Thoracic aorta (tissue), 2 donors: ENCODE measurements around the gene KRTAP9-2. TPM values are rescaled to one million over a fixed set of nuclear protein-coding genes. Genes with fewer than 3 reads are reported as not detected.
A peak's percentile ranks its signal among the peaks of the same experiment; 100 is the strongest.
"Not testable (repeated sequence)": the region's sequence is repeated elsewhere in the genome, so short reads cannot be mapped to it uniquely, and the experiment has no call there.

Experiments used
- ATAC-seq: fragments of 150-250 bp; one replicate; pipeline ENCODE4 v1.8.0; 2017; ENCODE audit warnings: low read depth; ENCODE audit not compliant: insufficient number of reproducible peaks, low FRiP score
- DNase-seq: peaks from one replicate; pipeline ENCODE4 v3.0.0-alpha.2; 2020; ENCODE audit warnings: low spot score
- H3K27ac ChIP-seq, 2 donors: fragments of 200-600 bp; sonication (generic); 1 replicate in 1 of 2; 2 replicates in 1 of 2; pipeline ENCODE4 v1.5.1; 2016; ENCODE audit warnings: mild to moderate bottlenecking in 2 of 2, moderate library complexity in 2 of 2
- H3K27me3 ChIP-seq: fragments of 200-600 bp; sonication (generic); replicated peaks from 2 replicates; pipeline ENCODE4 v1.6.0; 2016; ENCODE audit warnings: mild to moderate bottlenecking; ENCODE audit not compliant: insufficient read depth
- H3K36me3 ChIP-seq: fragments of 200-600 bp; sonication (generic); one replicate; pipeline ENCODE4 v1.5.1; 2016
- H3K4me1 ChIP-seq, 2 donors: fragments of 200-600 bp; sonication (generic); 1 replicate in 1 of 2; 2 replicates in 1 of 2; pipeline versions ENCODE4 v1.5.1 to v1.6.0; 2016; ENCODE audit warnings: low read depth in 2 of 2, mild to moderate bottlenecking in 1 of 2; ENCODE audit not compliant: control insufficient read depth in 1 of 2
- H3K4me3 ChIP-seq: fragments of 200-600 bp; sonication (generic); 2 replicates; pipeline ENCODE4 v1.5.1; 2016; ENCODE audit warnings: mild to moderate bottlenecking
- H3K9me3 ChIP-seq: fragments of 200-600 bp; sonication (generic); 2 replicates; pipeline ENCODE4 v1.5.1; 2016
- total RNA-seq, 2 donors: library from RNA; depleted of rRNA; stranded (reverse); fragments of >200 nt; gene quantifications; one replicate each; pipeline versions ENCODE4 v1.1.0 to v1.2.3, GENCODE V29; 2016
- TF ChIP-seq, protein P1 (sequence below): fragments of 200-600 bp; sonication (generic); IDR thresholded peaks from one replicate; pipeline ENCODE4 v1.5.1; 2019; ENCODE audit warnings: antibody characterized with exemption

KRTAP9-2 gene, protein sequence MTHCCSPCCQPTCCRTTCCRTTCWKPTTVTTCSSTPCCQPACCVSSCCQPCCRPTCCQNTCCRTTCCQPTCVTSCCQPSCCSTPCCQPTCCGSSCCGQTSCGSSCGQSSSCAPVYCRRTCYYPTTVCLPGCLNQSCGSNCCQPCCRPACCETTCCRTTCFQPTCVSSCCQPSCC
- not detected for total RNA-seq

- DNase-seq, H3K27me3 ChIP-seq, H3K27ac ChIP-seq, H3K4me3 ChIP-seq, ATAC-seq, H3K9me3 ChIP-seq, H3K4me1 ChIP-seq, H3K36me3 ChIP-seq: not testable (repeated sequence)
These were observed at the start of gene KRTAP9-2 for GRCh38 chr17:41226598-41227095. TSS of gene KRTAP9-2 (plus strand) at chr17:41226648. CDS start at chr17:41226655, 7 bp downstream.

DNA sequence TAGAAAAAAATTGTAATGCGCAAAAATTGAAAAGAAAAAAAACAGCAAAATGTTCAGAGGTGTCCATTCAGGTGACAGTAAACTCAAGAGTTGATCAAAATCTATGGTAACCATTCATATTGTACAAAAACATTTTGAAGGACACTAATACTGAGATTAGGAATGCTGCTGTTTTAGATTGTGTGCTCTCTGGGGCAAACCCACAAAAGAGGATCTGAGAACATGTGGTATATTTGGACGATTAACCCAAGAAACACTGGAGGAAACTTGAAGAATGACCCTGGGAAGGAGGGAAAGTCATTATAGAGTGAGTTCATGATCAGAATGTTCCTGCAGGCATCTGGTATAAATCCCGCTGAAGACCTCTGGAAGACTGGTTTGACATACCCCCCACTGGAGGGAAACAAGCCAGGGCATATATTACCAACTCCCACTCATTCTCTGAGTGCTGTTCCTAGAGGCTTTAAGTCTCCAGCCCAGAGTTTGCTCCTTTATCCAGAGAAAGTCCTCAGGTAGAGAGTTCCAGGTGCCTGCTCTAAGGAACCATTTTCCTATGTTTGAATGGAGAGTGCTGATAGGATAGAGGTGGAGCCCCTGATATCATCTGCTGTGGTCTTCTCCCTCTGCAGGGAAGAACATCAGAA is 49.6 kb upstream of the KRTAP9-2 start:
- peaks cover 0 to 14% of the 10 kb centered on the region in 2 donors for H3K4me1 ChIP-seq
- no peak for ATAC-seq
- H3K9me3 ChIP-seq, result no peaks in the 10 kb centered on the region
- no peak for DNase-seq
- no peak overlapping the region for H3K4me3 ChIP-seq
- no peaks in the 10 kb centered on the region for H3K27me3 ChIP-seq
- TF ChIP-seq, protein P1, sequence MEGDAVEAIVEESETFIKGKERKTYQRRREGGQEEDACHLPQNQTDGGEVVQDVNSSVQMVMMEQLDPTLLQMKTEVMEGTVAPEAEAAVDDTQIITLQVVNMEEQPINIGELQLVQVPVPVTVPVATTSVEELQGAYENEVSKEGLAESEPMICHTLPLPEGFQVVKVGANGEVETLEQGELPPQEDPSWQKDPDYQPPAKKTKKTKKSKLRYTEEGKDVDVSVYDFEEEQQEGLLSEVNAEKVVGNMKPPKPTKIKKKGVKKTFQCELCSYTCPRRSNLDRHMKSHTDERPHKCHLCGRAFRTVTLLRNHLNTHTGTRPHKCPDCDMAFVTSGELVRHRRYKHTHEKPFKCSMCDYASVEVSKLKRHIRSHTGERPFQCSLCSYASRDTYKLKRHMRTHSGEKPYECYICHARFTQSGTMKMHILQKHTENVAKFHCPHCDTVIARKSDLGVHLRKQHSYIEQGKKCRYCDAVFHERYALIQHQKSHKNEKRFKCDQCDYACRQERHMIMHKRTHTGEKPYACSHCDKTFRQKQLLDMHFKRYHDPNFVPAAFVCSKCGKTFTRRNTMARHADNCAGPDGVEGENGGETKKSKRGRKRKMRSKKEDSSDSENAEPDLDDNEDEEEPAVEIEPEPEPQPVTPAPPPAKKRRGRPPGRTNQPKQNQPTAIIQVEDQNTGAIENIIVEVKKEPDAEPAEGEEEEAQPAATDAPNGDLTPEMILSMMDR, result no peak
- H3K27ac ChIP-seq, result no peak overlapping the region
- no peaks in the 10 kb centered on the region for H3K36me3 ChIP-seq

- Histone ChIP-seq H3K36me3 (no peaks in the 10 kb centered on the region), H3K27me3 (no peaks in the 10 kb centered on the region), H3K9me3 (no peaks in the 10 kb centered on the region), H3K4me3 (no peak within 1 kb of the TSS), H3K4me1 (peaks cover 0 to 14% of the 10 kb centered on the region in 2 donors), H3K27ac (no peak within 1 kb of the TSS)
- TF ChIP-seq, protein P1, result no peak
- DNase-seq (no peak), ATAC-seq (no peak)
These were observed 48.6 kb upstream of the KRTAP9-2 start, which contains the start of gene KRTAP4-2 for GRCh38 chr17:41177727-41178271. TSS of gene KRTAP4-2 (minus strand) at chr17:41178221. CDS start at chr17:41178164, 57 bp downstream.

DNA sequence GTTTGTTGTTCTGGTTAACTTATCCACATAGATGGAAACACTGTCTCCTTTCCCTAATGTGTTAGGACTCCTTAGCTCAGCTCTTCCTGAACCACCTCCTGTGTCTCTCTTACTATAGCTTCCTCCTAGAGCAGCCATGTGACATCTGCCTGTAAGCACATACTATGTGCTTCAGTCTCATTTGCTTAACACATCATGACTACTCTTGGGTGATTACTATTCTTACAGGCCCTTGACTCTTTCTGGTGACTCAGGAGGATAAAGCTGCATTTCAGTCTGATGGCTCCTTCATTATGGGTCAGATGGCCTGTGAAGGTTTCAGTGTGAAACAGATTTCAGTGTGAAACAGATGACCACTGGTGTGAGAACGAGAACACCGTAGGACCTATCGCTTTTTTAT is 48.1 kb upstream of the KRTAP9-2 start:
- H3K9me3 ChIP-seq, result no peaks in the 10 kb centered on the region
- H3K27me3 ChIP-seq, result no peaks in the 10 kb centered on the region
- TF ChIP-seq, protein P1, result no peak
- no peak overlapping the region for H3K27ac ChIP-seq
- peaks cover 0 to 14% of the 10 kb centered on the region in 2 donors for H3K4me1 ChIP-seq
- H3K36me3 ChIP-seq, result no peaks in the 10 kb centered on the region
- H3K4me3 ChIP-seq, result no peak overlapping the region
- DNase-seq, result no peak
- ATAC-seq, result no peak

GRCh38 chr17:41178843-41179616 is 47.4 kb upstream of the KRTAP9-2 start:
- no peak overlapping the region for H3K4me3 ChIP-seq
- no peaks in the 10 kb centered on the region for H3K36me3 ChIP-seq

More at GRCh38 chr17:41178843-41179616, 47.4 kb upstream of the KRTAP9-2 start:
- DNase-seq (no peak), ATAC-seq (peak; percentile 82)
- Histone ChIP-seq H3K9me3 (no peaks in the 10 kb centered on the region), H3K27ac (no peak overlapping the region), H3K4me1 (peaks cover 0 to 14% of the 10 kb centered on the region in 2 donors), H3K27me3 (no peaks in the 10 kb centered on the region)
- TF ChIP-seq, protein P1, result no peak
